Adrenal gland (tissue), 5 donors: Measurements from ENCODE around the gene UGT1A4.

Experiments used
- POLR2A ChIP-seq, 2 donors: fragments of 450-650 bp; IDR thresholded peaks; one replicate each; pipeline ENCODE4 v1.6.1; 2017; ENCODE audit warnings: antibody characterized with exemption in 2 of 2, mild to moderate bottlenecking in 2 of 2, moderate library complexity in 1 of 2
- TF ChIP-seq, protein P1 (sequence below), 6 experiments: fragments of 450-650 bp in 4 of 6; fragments of 200-600 bp in 2 of 6; sonication (generic) in 1 of 6; IDR thresholded peaks; 1 replicate in 5 of 6; 2 replicates in 1 of 6; pipeline versions ENCODE4 v1.5.1 to v1.8.0; 2016 to 2021; ENCODE audit warnings: antibody characterized with exemption in 6 of 6, mild to moderate bottlenecking in 2 of 6, moderate library complexity in 1 of 6
- donor health status: DM: no; HTN: no; CAD: no.

- TF ChIP-seq, protein P1, sequence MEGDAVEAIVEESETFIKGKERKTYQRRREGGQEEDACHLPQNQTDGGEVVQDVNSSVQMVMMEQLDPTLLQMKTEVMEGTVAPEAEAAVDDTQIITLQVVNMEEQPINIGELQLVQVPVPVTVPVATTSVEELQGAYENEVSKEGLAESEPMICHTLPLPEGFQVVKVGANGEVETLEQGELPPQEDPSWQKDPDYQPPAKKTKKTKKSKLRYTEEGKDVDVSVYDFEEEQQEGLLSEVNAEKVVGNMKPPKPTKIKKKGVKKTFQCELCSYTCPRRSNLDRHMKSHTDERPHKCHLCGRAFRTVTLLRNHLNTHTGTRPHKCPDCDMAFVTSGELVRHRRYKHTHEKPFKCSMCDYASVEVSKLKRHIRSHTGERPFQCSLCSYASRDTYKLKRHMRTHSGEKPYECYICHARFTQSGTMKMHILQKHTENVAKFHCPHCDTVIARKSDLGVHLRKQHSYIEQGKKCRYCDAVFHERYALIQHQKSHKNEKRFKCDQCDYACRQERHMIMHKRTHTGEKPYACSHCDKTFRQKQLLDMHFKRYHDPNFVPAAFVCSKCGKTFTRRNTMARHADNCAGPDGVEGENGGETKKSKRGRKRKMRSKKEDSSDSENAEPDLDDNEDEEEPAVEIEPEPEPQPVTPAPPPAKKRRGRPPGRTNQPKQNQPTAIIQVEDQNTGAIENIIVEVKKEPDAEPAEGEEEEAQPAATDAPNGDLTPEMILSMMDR (IDR thresholded peaks at IDR 0.05): no peak
- TF ChIP-seq POLR2A (IDR thresholded peaks at IDR 0.05): no peak
Observed at GRCh38 chr2:233754872-233755611, 36.5 kb downstream of the UGT1A4 start.
